GM18873 (cell line): ENCODE results near the gene PCGF5.
"Not testable (repeated sequence)": the region's sequence is repeated elsewhere in the genome, so short reads cannot be mapped to it uniquely, and the experiment has no call there.

ENCODE experiments used
- ATAC-seq: cut with Tn5 transposase; IDR thresholded peaks from one replicate; pipeline ENCODE4 v1.9.1; 2021; ENCODE audit warnings: mild to moderate bottlenecking, moderate library complexity, moderate number of reproducible peaks; ENCODE audit not compliant: unreplicated experiment, low FRiP score

PCGF5 gene

DNA sequence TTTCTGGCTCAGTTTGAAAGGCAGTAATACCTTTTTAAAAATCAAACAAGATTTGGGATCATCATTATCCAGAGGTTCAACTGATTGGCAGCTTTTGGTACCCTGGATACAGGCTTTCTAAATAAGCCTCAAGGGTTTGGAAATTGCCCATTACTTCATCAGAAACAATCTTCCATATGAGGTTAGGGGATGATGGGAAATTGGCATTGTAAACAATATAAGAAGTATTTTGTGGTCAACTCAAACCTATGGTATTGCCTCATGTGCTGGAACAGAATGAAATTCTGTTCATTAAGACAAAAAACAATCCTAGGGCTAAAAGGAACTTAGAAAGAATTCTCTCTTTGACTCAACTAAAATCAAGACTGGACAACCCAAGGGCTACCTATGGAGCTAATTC lies 97.1 kb downstream of the PCGF5 start:
- ATAC-seq = no peak

- no peak for ATAC-seq
These were observed 98.9 kb downstream of the PCGF5 start for GRCh38 chr10:91319336-91319735.

DNA sequence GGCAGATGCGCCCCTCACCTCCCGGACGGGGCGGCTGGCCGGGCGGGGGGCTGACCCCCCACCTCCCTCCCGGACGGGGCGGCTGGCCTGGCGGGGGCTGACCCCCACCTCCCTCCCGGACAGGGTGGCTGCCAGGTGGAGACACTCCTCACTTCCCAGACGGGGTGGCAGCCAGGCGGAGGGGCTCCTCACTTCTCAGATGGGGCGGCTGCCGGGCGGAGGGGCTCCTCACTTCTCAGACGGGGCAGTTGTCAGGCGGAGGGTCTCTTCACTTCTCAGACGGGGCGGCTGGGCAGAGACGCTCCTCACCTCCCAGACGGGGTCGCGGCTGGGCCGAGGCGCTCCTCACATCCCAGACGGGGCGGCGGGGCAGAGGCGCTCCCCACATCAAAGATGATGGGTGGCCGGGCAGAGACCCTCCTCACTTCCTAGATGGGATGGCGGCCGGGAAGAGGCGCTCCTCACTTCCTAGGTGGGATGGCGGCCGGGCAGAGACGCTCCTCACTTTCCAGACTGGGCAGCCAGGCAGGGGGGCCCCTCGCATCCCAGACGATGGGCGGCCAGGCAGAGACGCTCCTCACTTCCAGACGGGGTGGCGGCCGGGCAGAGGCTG lies 102.9 kb downstream of the PCGF5 start:
- not testable (repeated sequence) for ATAC-seq

- no peak for ATAC-seq
These were observed 108.0 kb downstream of the PCGF5 start for GRCh38 chr10:91328320-91328984.
